HG03139 (cell line): ENCODE results near the gene MRPL23.

Experiments used
- ATAC-seq: cut with Tn5 transposase; IDR thresholded peaks from one replicate; pipeline ENCODE4 v1.9.1; 2021; ENCODE audit not compliant: unreplicated experiment

The MRPL23 gene

GRCh38 chr11:1920909-1921573 lies 26.1 kb upstream of the MRPL23 start:
- no peak for ATAC-seq

- no peak for ATAC-seq
Observed at GRCh38 chr11:1921574-1922141, 25.5 kb upstream of the MRPL23 start.

GRCh38 chr11:1922481-1923081 lies 24.6 kb upstream of the MRPL23 start:
- no peak for ATAC-seq

- ATAC-seq: no peak
Observed at GRCh38 chr11:1923201-1923956, 23.8 kb upstream of the MRPL23 start.

- no peak for ATAC-seq
Observed at GRCh38 chr11:1924181-1924580, 23.0 kb upstream of the MRPL23 start.

GRCh38 chr11:1924646-1925372 lies 22.3 kb upstream of the MRPL23 start:
- ATAC-seq: no peak

DNA sequence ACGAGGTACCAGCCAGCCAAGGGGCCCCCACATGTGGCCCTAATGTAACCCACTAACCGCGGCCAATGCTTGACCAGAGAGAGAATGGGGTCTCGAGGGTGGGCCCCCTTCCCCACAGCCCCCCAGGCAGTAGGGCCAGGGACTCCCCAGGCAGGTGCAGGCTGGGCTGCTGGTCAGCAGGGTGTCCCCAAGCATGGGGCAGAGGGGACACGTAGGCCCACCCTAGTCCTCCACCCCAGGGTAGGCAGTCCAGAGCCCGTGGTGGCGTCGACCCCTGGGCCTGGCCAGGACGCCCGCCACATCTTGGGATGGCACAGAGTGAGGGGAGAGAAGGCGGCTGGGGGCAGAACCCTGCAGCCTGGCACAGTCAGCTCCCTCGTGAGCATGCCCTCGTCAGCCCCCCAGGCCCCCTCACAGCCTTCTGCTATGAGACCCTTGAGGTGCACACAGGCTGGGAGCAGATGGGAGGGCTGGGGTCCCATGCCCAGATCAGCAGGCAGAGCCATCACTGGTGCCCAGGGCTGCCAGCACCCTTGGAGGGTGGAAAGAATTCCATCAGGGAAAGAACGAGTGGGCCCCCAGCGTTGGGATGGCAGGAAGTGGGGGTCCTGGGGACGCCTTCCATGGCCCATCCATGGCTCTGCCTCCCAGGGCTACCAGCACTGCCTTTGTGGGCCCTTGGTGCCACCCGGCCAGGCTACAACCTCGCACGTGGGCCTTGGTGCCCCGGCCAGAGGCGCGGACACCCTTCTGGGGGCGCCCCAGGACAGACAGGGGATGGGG lies 21.6 kb upstream of the MRPL23 start:
- no peak for ATAC-seq

GRCh38 chr11:1926156-1927025 lies 20.7 kb upstream of the MRPL23 start:
- no peak for ATAC-seq

DNA sequence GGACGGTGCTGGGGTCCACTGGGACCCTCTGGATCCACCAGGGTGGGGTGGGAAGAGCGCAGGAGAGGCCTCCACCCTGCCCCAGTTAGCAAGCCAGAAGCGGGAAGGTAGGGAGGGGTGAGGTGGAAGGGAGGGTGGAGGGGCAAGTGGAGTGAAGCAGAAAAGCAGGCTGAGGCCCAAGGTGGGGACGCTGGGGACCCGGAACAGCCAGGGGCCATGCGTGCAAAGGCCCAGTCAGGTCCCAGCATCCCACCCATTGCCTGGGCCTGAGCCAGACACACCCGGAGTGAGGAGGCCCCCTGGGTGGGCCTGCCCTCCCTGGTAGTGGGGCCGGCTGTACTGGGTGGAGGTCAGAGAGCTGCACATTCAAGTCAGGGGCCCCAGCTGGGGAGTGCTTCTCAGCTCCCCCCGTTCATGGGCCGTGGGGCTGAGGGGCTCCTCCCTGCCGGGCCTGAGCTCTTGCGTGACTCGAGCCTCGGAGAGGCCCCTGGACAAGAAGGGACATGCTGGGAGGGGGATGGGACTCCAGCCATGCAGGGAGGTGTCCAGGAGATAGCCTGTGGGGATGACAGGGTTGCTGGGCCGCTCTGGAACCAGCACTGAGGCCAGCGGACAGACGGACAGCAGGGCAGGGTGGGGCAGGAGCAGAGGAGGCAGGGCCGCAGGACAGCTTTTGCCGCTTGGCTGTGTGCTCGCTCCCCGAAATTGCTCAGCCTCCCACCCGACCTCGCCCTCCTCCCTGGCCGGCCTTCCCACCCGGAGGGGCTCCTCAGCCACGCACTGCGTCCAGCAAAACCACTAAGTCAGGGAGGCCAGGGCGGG lies 19.9 kb upstream of the MRPL23 start:
- ATAC-seq: no peak

DNA sequence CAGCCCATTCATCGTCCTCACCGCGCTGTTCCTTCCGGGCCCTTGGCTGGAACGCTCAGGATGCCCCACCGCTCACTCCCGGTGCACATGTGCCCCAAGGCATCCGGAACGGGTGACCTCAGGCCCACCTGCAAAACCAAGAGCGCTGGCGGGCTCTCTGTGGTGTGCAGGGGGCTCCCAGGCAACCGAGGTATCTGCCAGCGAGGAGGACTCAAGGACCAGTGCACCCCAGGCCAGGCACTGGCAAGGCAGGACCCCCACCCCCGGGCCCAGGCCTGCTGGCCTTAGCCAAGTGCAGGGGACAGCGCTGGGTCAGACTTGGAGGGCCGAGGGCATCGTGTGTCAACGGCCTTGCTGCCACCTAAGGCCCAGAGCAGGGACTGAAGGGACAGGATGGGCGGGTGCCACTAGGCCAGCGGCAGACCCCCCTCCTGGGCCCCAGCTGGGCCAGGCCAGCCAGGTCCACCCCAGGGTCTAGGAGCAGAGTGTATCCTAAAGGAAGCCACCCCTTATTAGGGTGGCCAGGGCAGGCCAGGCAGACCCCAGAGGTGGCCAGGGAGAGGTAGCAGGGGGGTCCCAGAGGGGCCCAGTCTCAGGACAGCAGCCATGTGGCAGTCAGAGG lies 19.2 kb upstream of the MRPL23 start:
- ATAC-seq: no peak

- ATAC-seq: no peak
Observed at GRCh38 chr11:1928470-1928890, 18.7 kb upstream of the MRPL23 start.

DNA sequence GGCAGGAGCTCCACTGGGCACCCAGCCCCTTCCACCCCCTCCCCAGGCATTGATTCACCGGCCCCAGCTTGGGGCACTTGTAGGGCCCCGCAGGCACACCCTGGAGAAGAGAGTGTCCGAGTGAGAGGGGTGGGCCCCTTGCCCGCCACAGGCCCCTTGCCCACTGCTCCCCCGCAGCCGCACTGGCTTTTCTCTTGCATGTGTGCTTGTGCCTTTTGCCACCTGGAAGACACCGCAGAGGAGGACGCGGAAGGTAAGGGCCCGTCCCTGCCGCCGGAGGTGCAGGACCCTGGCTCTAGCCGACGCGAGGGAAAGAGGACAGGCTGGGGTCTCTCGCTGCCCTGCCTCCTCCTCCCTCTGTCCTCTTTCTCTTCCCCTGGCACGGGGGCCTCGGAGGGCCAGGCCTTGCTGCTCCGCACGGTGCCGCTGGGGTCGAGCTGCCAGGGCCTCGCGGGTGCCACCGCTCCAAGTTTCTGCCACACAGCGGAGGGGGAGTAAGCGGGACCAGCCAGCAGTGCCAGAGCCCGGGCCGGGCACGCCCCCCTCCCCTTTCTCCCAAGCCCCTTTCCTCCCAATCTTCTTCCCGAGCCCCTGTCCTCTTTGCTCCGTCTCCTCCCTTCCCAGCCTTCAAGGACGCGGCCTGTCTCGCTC lies 18.1 kb upstream of the MRPL23 start:
- ATAC-seq: no peak

DNA sequence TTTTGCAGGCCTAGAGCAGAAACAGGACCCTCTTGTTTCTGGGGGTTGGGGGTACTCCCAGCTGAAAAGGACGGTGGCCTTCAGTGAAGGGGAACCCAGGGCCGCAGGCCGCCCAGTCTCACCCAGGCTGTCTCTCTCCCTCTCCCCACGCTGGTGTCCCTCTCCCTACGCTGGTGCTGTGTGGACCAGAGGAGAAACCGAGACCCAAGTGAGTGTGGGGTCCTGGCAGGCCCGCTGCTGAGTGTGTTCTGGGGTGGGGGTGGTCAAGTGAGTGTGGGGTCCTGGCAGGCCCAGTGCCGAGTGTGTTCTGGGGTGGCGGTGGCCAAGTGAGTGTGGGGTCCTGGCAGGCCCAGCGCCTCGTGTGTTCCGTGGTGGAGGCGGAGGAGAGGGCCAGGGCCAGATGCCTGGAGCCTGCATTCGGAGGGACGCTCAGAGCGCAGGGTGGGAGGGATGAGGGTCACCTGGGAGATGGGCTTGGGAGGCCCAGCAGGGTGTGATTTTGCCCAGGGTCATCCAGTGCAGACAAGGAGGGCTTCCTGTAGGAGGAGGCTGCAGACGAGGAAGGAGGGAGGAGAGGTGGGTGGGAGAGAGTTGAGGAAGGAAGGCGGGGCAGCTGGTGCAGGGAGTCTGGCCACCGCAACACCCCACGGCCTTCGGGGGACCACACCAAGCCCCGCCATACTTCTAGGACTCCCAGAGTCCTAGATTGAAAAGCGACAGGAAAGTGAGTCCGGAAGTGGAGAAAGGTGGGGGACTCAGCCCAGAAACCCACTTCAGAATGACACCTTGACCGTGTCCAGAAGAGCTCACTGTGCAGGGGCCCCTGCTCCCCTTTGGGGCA lies 17.3 kb upstream of the MRPL23 start:
- no peak for ATAC-seq

GRCh38 chr11:1930462-1930830 lies 16.7 kb upstream of the MRPL23 start:
- no peak for ATAC-seq

- ATAC-seq: no peak
Observed at GRCh38 chr11:1931341-1932104, 15.6 kb upstream of the MRPL23 start.

- ATAC-seq: no peak
Observed at GRCh38 chr11:1932105-1932480, 15.0 kb upstream of the MRPL23 start.
